ENCODE measurements around the gene ARL10. TPM values are rescaled to one million over a fixed set of nuclear protein-coding genes. Genes with fewer than 3 reads are reported as not detected.

ARL10 gene
- total and polyA plus RNA-seq, 3 experiments from 2014 or later, result 2.1 to 14.0 (median 12.9) TPM

DNA sequence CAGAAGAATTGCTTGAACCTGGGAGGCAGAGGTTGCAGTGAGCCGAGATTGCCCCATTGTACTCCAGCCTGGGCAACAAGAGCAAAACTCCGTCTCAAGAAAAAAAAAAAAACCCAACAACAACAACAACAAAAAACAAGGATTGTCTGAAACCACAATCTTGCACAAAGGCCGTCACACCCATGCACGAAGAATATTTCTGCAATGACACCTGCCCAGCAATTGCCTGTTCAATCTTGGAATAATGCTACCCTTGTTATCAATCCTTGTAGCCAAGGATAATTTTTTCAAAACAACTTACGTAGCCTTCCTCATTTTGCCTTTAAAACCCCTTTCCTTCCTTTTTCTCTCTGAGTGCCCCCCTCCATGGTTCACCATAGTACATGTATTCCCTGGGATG, 54.8 kb downstream of the ARL10 start:
- no peaks in the 10 kb centered on the region for H3K36me3 ChIP-seq (ENCODE audit: insufficient read depth, low read length)
- H3K27me3 ChIP-seq (ENCODE audit: insufficient read depth, low read length, poor library complexity, severe bottlenecking), result no peaks in the 10 kb centered on the region
- ChIA-PET CTCF (no interaction called here), POLR2A (no interaction called here)
- H3K4me3 Mint-ChIP-seq, result peak overlapping the region in 1 of 7 donors; percentile 43
- H3K9me3 ChIP-seq (ENCODE audit: low read length), result no peaks in the 10 kb centered on the region
- H3K4me1 ChIP-seq (ENCODE audit: insufficient read depth, low read length), result peaks cover 18% of the 10 kb centered on the region
- no peak overlapping the region for H3K4me3 ChIP-seq (ENCODE audit: low read length)
- H3K27ac Mint-ChIP-seq, result peak overlapping the region in 3 of 8 donors; percentile 19 to 78 (median 69)
- H3K4me1 Mint-ChIP-seq, result peaks cover 13 to 17% (median 14%) of the 10 kb centered on the region in 3 donors
- no peaks in the 10 kb centered on the region for H3K36me3 Mint-ChIP-seq
- no peaks in the 10 kb centered on the region for H3K9me3 Mint-ChIP-seq
- DNase-seq, result no peak
- no peak overlapping the region for H3K27ac ChIP-seq (ENCODE audit: low read depth, low read length)
- H3K27me3 Mint-ChIP-seq, result peaks cover 4 to 8% of the 10 kb centered on the region in 2 donors

DNA sequence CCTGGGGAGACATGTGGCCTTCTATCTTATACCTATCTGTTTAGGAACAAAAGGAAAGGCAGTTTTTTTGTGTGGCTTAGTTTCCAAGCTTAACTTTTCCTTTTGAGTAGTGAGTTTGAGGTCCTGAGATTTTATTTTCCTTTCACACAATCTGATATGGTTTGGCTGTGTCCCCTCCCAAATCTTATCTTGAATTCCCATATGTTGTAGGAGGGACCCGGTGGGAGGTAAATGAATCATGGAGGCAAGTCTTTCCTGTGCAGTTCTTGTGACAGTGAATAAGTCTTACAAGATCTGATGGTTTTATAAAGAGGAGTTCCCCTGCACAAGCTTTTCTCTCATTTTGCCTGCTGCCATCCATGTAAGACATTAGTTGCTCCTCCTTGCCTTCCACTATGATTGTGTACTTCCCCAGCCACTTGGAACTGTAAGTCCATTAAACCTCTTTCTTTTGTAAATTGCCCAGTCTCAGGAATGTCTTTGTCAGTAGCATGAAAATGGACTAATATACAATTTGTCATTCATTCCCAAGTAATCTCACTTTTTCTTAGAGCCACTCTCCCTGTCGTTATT, 55.8 kb downstream of the ARL10 start:
- Mint-ChIP-seq H3K36me3 (peaks cover 0 to 6% (median 0%) of the 10 kb centered on the region in 3 donors), H3K27me3 (peaks cover 4 to 8% of the 10 kb centered on the region in 2 donors), H3K4me1 (peaks cover 7 to 10% (median 8%) of the 10 kb centered on the region in 3 donors), H3K9me3 (no peaks in the 10 kb centered on the region), H3K4me3 (peak overlapping the region in 1 of 7 donors; percentile 8), H3K27ac (peak overlapping the region in 1 of 8 donors; percentile 38)
- no peak overlapping the region for H3K4me3 ChIP-seq (ENCODE audit: low read length)
- H3K9me3 ChIP-seq (ENCODE audit: low read length), result no peaks in the 10 kb centered on the region
- H3K4me1 ChIP-seq (ENCODE audit: insufficient read depth, low read length), result peaks cover 9% of the 10 kb centered on the region
- H3K27ac ChIP-seq (ENCODE audit: low read depth, low read length), result no peak overlapping the region
- no peak for DNase-seq
- ChIA-PET CTCF (no interaction called here), POLR2A (no interaction called here)
- no peaks in the 10 kb centered on the region for H3K36me3 ChIP-seq (ENCODE audit: insufficient read depth, low read length)
- H3K27me3 ChIP-seq (ENCODE audit: insufficient read depth, low read length, poor library complexity, severe bottlenecking), result no peaks in the 10 kb centered on the region

DNA sequence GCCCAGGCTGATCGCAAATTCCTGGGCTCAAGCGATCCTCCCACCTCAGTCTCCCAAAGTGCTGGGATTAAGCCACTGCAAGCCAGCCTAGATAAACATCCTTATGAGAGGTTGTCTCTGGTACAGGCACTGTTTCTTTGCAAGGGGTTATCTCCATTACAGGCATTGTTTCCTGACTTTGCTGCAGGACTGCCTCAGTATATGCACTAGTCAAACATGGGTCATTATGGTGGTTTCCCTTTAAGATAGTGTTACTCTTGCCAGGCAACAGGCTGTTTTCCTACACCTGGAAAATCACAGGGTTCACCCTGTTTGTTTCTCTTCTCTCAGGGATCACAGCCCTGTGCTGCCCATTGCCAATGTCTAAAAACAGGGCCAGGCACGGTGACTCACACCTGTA, 58.9 kb downstream of the ARL10 start:
- H3K27ac Mint-ChIP-seq, result no peak overlapping the region
- POLR2A ChIA-PET, result no interaction called here
- Histone ChIP-seq H3K4me3 (ENCODE audit: low read length) (no peak overlapping the region), H3K9me3 (ENCODE audit: low read length) (no peaks in the 10 kb centered on the region), H3K4me1 (ENCODE audit: insufficient read depth, low read length) (no peaks in the 10 kb centered on the region), H3K36me3 (ENCODE audit: insufficient read depth, low read length) (no peaks in the 10 kb centered on the region), H3K27ac (ENCODE audit: low read depth, low read length) (no peak overlapping the region), H3K27me3 (ENCODE audit: insufficient read depth, low read length, poor library complexity, severe bottlenecking) (no peaks in the 10 kb centered on the region)
- no peaks in the 10 kb centered on the region for H3K9me3 Mint-ChIP-seq
- H3K27me3 Mint-ChIP-seq, result peaks cover 4 to 8% of the 10 kb centered on the region in 2 donors
- CTCF ChIA-PET, result interaction anchor here (1.2 kb wide), 1 partner anchor 23 kb away, joined by 3 read pairs; no protein-coding TSS in a partner anchor
- no peaks in the 10 kb centered on the region for H3K4me1 Mint-ChIP-seq
- H3K36me3 Mint-ChIP-seq, result peaks cover 0 to 6% (median 0%) of the 10 kb centered on the region in 3 donors
- DNase-seq, result no peak
- H3K4me3 Mint-ChIP-seq, result no peak overlapping the region

DNA sequence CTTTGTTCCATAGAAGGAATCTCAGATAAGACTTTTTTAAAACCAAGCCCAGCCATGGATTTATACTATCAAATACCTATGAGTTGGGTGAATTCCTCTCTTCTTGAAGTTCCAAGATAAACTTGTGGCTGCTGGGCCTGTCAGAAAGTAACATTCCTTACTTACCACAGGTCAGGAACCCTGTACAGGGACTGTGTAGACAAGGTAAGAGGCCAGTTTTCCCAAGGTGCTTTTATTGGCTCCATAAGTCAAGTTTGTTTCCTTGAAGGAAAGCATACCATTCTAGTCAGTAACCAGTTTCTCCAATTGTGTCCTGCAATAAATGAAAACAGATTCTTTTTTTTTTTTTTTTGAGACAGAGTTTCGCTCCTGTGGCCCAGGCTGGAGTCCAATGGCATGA, 59.9 kb downstream of the ARL10 start:
- Mint-ChIP-seq H3K9me3 (no peaks in the 10 kb centered on the region), H3K4me1 (peaks cover 0 to 3% (median under 1%) of the 10 kb centered on the region in 3 donors), H3K36me3 (peaks cover 0 to 6% (median 0%) of the 10 kb centered on the region in 3 donors), H3K27me3 (peaks cover 6 to 8% of the 10 kb centered on the region in 2 donors), H3K27ac (no peak overlapping the region), H3K4me3 (no peak overlapping the region)
- POLR2A ChIA-PET, result no interaction called here
- Histone ChIP-seq H3K9me3 (ENCODE audit: low read length) (no peaks in the 10 kb centered on the region), H3K27ac (ENCODE audit: low read depth, low read length) (no peak overlapping the region), H3K27me3 (ENCODE audit: insufficient read depth, low read length, poor library complexity, severe bottlenecking) (no peaks in the 10 kb centered on the region), H3K36me3 (ENCODE audit: insufficient read depth, low read length) (no peaks in the 10 kb centered on the region), H3K4me1 (ENCODE audit: insufficient read depth, low read length) (no peaks in the 10 kb centered on the region), H3K4me3 (ENCODE audit: low read length) (no peak overlapping the region)
- DNase-seq, result no peak
- CTCF ChIA-PET, result interaction anchor here (1.3 kb wide), 1 partner anchor 23 kb away, joined by 4 read pairs; the partner anchor contains the start of gene FAF2

DNA sequence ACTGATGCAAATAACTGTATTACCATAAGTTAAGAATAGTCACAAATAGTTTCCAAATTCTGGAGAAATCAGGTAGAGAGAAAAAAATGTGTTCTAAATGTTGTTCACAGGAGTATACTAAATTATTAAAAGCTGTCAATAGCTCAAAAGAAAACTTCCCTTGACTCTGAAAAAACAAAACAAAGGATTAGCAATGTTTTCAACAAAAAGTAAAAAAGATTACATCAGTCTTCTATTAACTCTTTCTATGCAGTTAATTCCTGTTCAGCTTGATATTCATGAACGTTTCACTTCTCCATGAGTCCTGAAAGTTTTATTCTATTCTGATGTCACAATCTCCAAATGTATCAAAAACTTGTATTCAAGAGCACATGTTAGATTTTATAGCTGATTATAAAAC, 60.5 kb downstream of the ARL10 start:
- H3K9me3 Mint-ChIP-seq, result no peaks in the 10 kb centered on the region
- H3K36me3 Mint-ChIP-seq, result peaks cover 0 to 6% (median 0%) of the 10 kb centered on the region in 3 donors
- H3K4me3 ChIP-seq (ENCODE audit: low read length), result no peak overlapping the region
- CTCF ChIA-PET, result interaction anchor here (1.1 to 1.3 kb wide), 2 partner anchors 10 to 22 kb away, joined by 3 to 4 read pairs; partner anchors contain the start of gene FAF2
- H3K27ac ChIP-seq (ENCODE audit: low read depth, low read length), result no peak overlapping the region
- no peaks in the 10 kb centered on the region for H3K27me3 ChIP-seq (ENCODE audit: insufficient read depth, low read length, poor library complexity, severe bottlenecking)
- peaks cover 6 to 8% of the 10 kb centered on the region in 2 donors for H3K27me3 Mint-ChIP-seq
- H3K36me3 ChIP-seq (ENCODE audit: insufficient read depth, low read length), result no peaks in the 10 kb centered on the region
- H3K4me1 ChIP-seq (ENCODE audit: insufficient read depth, low read length), result no peaks in the 10 kb centered on the region
- no peak overlapping the region for H3K27ac Mint-ChIP-seq
- H3K9me3 ChIP-seq (ENCODE audit: low read length), result no peaks in the 10 kb centered on the region
- H3K4me3 Mint-ChIP-seq, result peak overlapping the region in 1 of 7 donors; percentile 36
- H3K4me1 Mint-ChIP-seq, result peaks cover 0 to 9% (median 6%) of the 10 kb centered on the region in 3 donors
- no peak for DNase-seq
- POLR2A ChIA-PET, result no interaction called here

DNA sequence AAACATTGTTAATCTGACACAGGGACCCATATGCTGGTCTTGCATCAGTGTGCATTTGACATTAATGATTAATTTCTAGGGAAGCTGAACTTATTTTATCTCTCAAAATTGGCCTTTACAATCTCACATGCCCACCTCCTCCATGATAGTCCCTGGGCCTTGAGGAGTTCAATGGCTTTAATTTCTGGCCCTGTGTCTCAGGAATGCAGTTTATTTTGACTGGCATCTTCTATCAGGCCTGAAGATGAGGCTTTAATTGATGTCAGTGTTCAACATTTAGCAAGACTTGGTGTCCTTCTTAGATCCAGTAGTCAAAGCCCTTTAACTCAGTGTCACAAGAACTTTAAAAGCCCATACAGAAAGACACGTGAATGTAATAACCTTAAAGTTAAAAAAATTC, 61.6 kb downstream of the ARL10 start:
- H3K27me3 ChIP-seq (ENCODE audit: insufficient read depth, low read length, poor library complexity, severe bottlenecking), result no peaks in the 10 kb centered on the region
- H3K27ac ChIP-seq (ENCODE audit: low read depth, low read length), result no peak overlapping the region
- no peak for DNase-seq
- Mint-ChIP-seq H3K27ac (no peak overlapping the region), H3K9me3 (no peaks in the 10 kb centered on the region), H3K4me3 (no peak overlapping the region), H3K4me1 (peaks cover 0 to 9% (median 6%) of the 10 kb centered on the region in 3 donors), H3K27me3 (peaks cover 6 to 9% of the 10 kb centered on the region in 2 donors), H3K36me3 (peaks cover 0 to 6% (median 0%) of the 10 kb centered on the region in 3 donors)
- no peak overlapping the region for H3K4me3 ChIP-seq (ENCODE audit: low read length)
- H3K36me3 ChIP-seq (ENCODE audit: insufficient read depth, low read length), result no peaks in the 10 kb centered on the region
- H3K4me1 ChIP-seq (ENCODE audit: insufficient read depth, low read length), result no peaks in the 10 kb centered on the region
- ChIA-PET POLR2A (no interaction called here), CTCF (interaction anchor here (1.1 kb wide), 2 partner anchors 10 to 11 kb away, joined by 3 read pairs; no protein-coding TSS in a partner anchor)
- H3K9me3 ChIP-seq (ENCODE audit: low read length), result no peaks in the 10 kb centered on the region

DNA sequence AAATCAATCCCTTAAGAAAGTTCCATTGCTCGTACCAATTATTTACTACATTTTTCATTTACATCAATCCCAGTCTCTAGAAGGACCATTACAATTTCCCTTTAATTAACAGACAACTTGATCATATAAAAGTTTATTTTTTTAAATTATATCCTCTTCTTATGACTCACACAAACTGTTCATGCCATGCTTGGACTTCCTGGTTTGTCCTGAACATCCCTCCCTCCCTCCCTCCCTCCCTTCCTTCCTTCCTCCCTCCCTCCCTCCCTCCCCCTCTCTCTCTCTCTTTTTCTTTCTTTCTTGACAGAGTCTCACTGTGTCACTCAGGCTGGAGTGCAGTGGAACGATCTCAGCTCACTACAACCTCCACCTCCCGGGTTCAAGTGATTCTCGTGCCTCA, 62.7 kb downstream of the ARL10 start:
- Histone ChIP-seq H3K27me3 (ENCODE audit: insufficient read depth, low read length, poor library complexity, severe bottlenecking) (no peaks in the 10 kb centered on the region), H3K9me3 (ENCODE audit: low read length) (no peaks in the 10 kb centered on the region), H3K27ac (ENCODE audit: low read depth, low read length) (no peak overlapping the region), H3K4me3 (ENCODE audit: low read length) (no peak overlapping the region), H3K36me3 (ENCODE audit: insufficient read depth, low read length) (no peaks in the 10 kb centered on the region), H3K4me1 (ENCODE audit: insufficient read depth, low read length) (no peaks in the 10 kb centered on the region)
- Mint-ChIP-seq H3K36me3 (peaks cover 0 to 6% (median 0%) of the 10 kb centered on the region in 3 donors), H3K27ac (no peak overlapping the region), H3K4me3 (no peak overlapping the region), H3K4me1 (peaks cover 0 to 9% (median 6%) of the 10 kb centered on the region in 3 donors), H3K9me3 (no peaks in the 10 kb centered on the region), H3K27me3 (peaks cover 5 to 10% of the 10 kb centered on the region in 2 donors)
- ChIA-PET CTCF (interaction anchor here (1.5 kb wide), 1 partner anchor 20 kb away, joined by 3 read pairs; no protein-coding TSS in a partner anchor), POLR2A (no interaction called here)
- DNase-seq, result no peak

DNA sequence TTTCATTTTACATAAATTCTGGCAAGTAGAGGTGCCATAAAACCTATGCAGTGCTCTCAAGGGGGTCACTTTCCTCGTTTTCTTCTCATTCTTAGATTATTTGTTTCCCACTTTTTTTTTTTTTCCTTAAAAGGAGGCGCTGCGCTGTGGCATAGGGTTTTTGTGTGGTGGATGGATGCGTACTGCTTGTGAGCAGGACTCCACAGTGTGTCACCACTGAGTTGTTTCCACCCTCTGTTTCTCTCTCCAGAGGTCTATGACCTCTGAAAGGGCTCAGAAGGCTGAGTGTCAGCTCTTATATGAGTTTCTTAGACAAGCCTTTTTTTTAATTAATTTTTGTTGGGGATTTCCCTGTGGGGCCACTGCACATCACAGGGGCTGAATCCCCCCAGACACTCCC, 64.7 kb downstream of the ARL10 start:
- Mint-ChIP-seq H3K4me1 (peaks cover 0 to 9% (median 6%) of the 10 kb centered on the region in 3 donors), H3K4me3 (no peak overlapping the region), H3K9me3 (no peaks in the 10 kb centered on the region), H3K27ac (no peak overlapping the region), H3K36me3 (peaks cover 0 to 6% (median 0%) of the 10 kb centered on the region in 3 donors), H3K27me3 (peaks cover 5 to 7% of the 10 kb centered on the region in 2 donors)
- no peaks in the 10 kb centered on the region for H3K9me3 ChIP-seq (ENCODE audit: low read length)
- no peak for DNase-seq
- no peaks in the 10 kb centered on the region for H3K4me1 ChIP-seq (ENCODE audit: insufficient read depth, low read length)
- ChIA-PET CTCF (interaction anchor here (0.7 to 0.8 kb wide), 3 partner anchors 18 to 144 kb away, joined by 4 read pairs; partner anchors contain the start of gene FAF2), POLR2A (no interaction called here)
- H3K27ac ChIP-seq (ENCODE audit: low read depth, low read length), result no peak overlapping the region
- H3K27me3 ChIP-seq (ENCODE audit: insufficient read depth, low read length, poor library complexity, severe bottlenecking), result no peaks in the 10 kb centered on the region
- H3K4me3 ChIP-seq (ENCODE audit: low read length), result no peak overlapping the region
- no peaks in the 10 kb centered on the region for H3K36me3 ChIP-seq (ENCODE audit: insufficient read depth, low read length)

Data from CD8-positive, alpha-beta memory T cell (primary cell).